H1 (cell line): Measurements from ENCODE around the gene GID8. TPM values are rescaled to one million over a fixed set of nuclear protein-coding genes. Genes with fewer than 3 reads are reported as not detected.

ENCODE experiments used
- BACH1 ChIP-seq: IDR thresholded peaks from 2 replicates; pipeline ENCODE4 v1.6.1; 2012; ENCODE audit warnings: low read length, improper control_type of control experiment
- CTCF ChIP-seq, 3 experiments: IDR thresholded peaks; 1 replicate in 2 of 3; 2 replicates in 1 of 3; pipeline versions ENCODE4 v1.5.1 to v1.6.1; 2011; ENCODE audit warnings: low read length in 3 of 3, mild to moderate bottlenecking in 3 of 3, inconsistent platforms in 2 of 3, low read depth in 1 of 3, moderate library complexity in 1 of 3; ENCODE audit not compliant: insufficient read depth in 1 of 3; ENCODE audit errors: control extremely low read depth in 1 of 3
- JUND ChIP-seq: IDR thresholded peaks from 2 replicates; pipeline ENCODE4 v1.6.1; 2011; ENCODE audit warnings: mild to moderate bottlenecking, improper control_type of control experiment, low read length
- RXRA ChIP-seq: IDR thresholded peaks from 2 replicates; pipeline ENCODE4 v1.6.1; 2011; ENCODE audit warnings: low read depth, mild to moderate bottlenecking, low read length, moderate library complexity; ENCODE audit not compliant: insufficient read depth
- polyA plus RNA-seq, 7 experiments: library from polyadenylated mRNA; depleted of rRNA in 3 of 7; stranded (reverse) in 5 of 7; unstranded in 2 of 7; fragments of >200 nt in 5 of 7; fragments of 200-250 nt in 2 of 7; gene quantifications; 1 replicate in 5 of 7; 2 replicates in 1 of 7; 4 replicates in 1 of 7; pipeline versions ENCODE4 v1.2.1 to v1.2.3, GENCODE V29; 2011 to 2013; ENCODE audit warnings: missing spikeins in 2 of 7, mixed read lengths in 2 of 7
- total RNA-seq: library from RNA; stranded (reverse); fragmentation: NEBNext Ultra II Directional; extraction: Animal tissue kit (Norgen Biotek cat#: 25700); gene quantifications from 2 replicates; pipeline ENCODE4 v1.2.1, GENCODE V29; 2021

The GID8 gene
- total and polyA plus RNA-seq, 2 of the 8 experiments (the other 6 are each of a cell fraction or from before 2014, with no cell fraction given) = 39.7 to 72.9 TPM

DNA sequence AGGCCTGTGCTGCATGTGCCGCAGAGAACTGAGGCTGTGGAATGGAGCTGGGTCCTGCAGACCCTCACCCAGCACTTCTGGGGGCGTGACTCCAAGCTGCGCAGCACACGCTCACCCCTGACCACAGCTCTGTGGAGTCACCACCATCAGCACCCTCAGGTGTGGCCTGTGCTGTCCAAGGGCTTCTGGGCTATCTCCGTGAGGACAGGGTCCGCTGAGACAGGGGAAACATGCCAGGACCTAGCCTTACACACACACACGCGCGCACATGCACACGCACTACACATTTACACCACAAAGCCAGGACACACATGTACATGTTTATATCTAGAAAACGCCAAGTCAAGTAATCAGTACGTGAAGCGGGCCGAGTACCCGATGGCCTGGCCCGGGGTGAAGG, 49.5 kb upstream of the GID8 start (continued):
- TF ChIP-seq JUND (no peak), CTCF (IDR thresholded peaks at IDR 0.05; ENCODE audit: control extremely low read depth in 1 of 3, insufficient read depth in 1 of 3, low read depth in 1 of 3, low read length in 3 of 3) (no peak), BACH1 (no peak), RXRA (no peak)
